Lower leg skin (tissue), 3 donors: ENCODE measurements around the gene NCS1.

Source experiments
- CTCF ChIP-seq, 3 donors: fragments of 450-650 bp; IDR thresholded peaks; one replicate each; pipeline ENCODE4 v1.5.1; 2016; ENCODE audit warnings: antibody characterized with exemption in 3 of 3, mild to moderate bottlenecking in 3 of 3, moderate library complexity in 2 of 3
- POLR2A ChIP-seq, 2 donors: fragments of 450-650 bp; IDR thresholded peaks; one replicate each; pipeline ENCODE4 v1.6.1; 2016 to 2017; ENCODE audit warnings: antibody characterized with exemption in 2 of 2, mild to moderate bottlenecking in 1 of 2, moderate library complexity in 1 of 2

GRCh38 chr9:130191068-130191748 is 19.0 kb downstream of the NCS1 start:
- TF ChIP-seq CTCF (IDR thresholded peaks at IDR 0.05), result no peak
- no peak for TF ChIP-seq POLR2A (IDR thresholded peaks at IDR 0.05)
